Esophagus muscularis mucosa (tissue), 4 donors: Measurements from ENCODE around the gene HIPK4. TPM values are rescaled to one million over a fixed set of nuclear protein-coding genes. Genes with fewer than 3 reads are reported as not detected.

ENCODE experiments used
- DNase-seq: peaks from one replicate; pipeline ENCODE4 v3.0.0-alpha.2; 2017; ENCODE audit errors: extremely low spot score
- H3K27ac ChIP-seq, 4 donors: fragments of 200-600 bp; sonication (generic); replicated peaks in 1 of 4; 1 replicate in 3 of 4; 2 replicates in 1 of 4; pipeline ENCODE4 v1.5.1; 2016 to 2019; ENCODE audit warnings: mild to moderate bottlenecking in 1 of 4
- H3K27me3 ChIP-seq, 4 donors: fragments of 200-600 bp; sonication (generic); one replicate each; pipeline versions ENCODE4 v1.5.1 to v1.6.0; 2016 to 2019
- H3K36me3 ChIP-seq, 4 donors: fragments of 200-600 bp; sonication (generic); one replicate each; pipeline ENCODE4 v1.5.1; 2016 to 2019
- H3K4me1 ChIP-seq, 4 donors: fragments of 200-600 bp; sonication (generic); one replicate each; pipeline ENCODE4 v1.5.1; 2016 to 2019
- H3K4me3 ChIP-seq, 4 donors: fragments of 200-600 bp; sonication (generic); 1 replicate in 2 of 4; 2 replicates in 2 of 4; pipeline ENCODE4 v1.5.1; 2016 to 2019; ENCODE audit warnings: mild to moderate bottlenecking in 4 of 4, moderate library complexity in 1 of 4
- H3K9me3 ChIP-seq, 4 donors: fragments of 200-600 bp; sonication (generic); 1 replicate in 3 of 4; 2 replicates in 1 of 4; pipeline ENCODE4 v1.5.1; 2016 to 2019
- EP300 ChIP-seq: sonication (generic); formaldehyde crosslinking; IDR thresholded peaks from one replicate; pipeline ENCODE4 v1.6.1; 2017; ENCODE audit warnings: antibody characterized with exemption
- POLR2A ChIP-seq: fragments of 450-650 bp; IDR thresholded peaks from one replicate; pipeline ENCODE4 v1.6.1; 2017; ENCODE audit warnings: antibody characterized with exemption, moderate library complexity, mild to moderate bottlenecking, low read depth
- POLR2AphosphoS5 ChIP-seq, 2 donors: sonication (generic); formaldehyde crosslinking; IDR thresholded peaks; one replicate each; pipeline ENCODE4 v1.6.1; 2017; ENCODE audit warnings: antibody characterized with exemption in 2 of 2
- WGBS: methylation state at CpG from one replicate; pipeline ENCODE4 v1.1.5; 2018; 5-methylcytosine and 5-hydroxymethylcytosine counted together
- intact Hi-C: fragments of 100-400 bp; cut with DNase I; formaldehyde crosslinking; loops from one replicate; pipeline ENCODE4 v1.15.1; 2023
- total RNA-seq, 4 donors: library from RNA; depleted of rRNA; stranded (reverse); fragments of >200 nt; gene quantifications; one replicate each; pipeline versions ENCODE4 v1.1.0 to v1.2.1, GENCODE V29; 2016
- TF ChIP-seq, protein P1 (sequence below), 3 experiments: fragments of 200-600 bp in 2 of 3; fragments of 450-650 bp in 1 of 3; sonication (generic) in 2 of 3; IDR thresholded peaks; one replicate each; pipeline ENCODE4 v1.5.1; 2017 to 2019; ENCODE audit warnings: antibody characterized with exemption in 3 of 3, mild to moderate bottlenecking in 2 of 3, moderate library complexity in 1 of 3

HIPK4 gene
- total RNA-seq, 4 donors from 2014 or later, result under 0.01 to 0.63 (median 0.42) TPM

DNA sequence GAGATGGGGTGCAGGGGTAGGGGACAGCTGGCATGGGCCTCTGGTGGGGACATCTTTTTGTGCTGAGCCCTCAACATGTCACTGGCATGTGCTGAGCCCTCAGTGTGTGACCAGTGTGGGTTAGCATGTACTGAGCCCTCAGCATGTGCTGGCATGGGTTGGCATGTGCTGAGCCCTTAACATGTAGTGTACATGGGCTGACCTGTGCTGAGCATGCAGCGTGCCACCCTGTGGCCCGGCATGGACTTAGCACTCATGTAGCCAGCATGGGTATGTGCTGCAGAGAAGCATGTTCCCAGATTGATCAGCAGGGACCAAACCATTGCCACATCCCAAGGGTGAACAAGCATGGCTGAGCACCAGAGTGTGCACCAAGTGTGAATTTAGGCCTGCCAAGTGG lies 11.5 kb downstream of the HIPK4 start:
- peaks cover 17 to 77% (median 70%) of the 10 kb centered on the region in 4 donors for H3K36me3 ChIP-seq

GRCh38 chr19:40377876-40378385 lies 12.1 kb downstream of the HIPK4 start:
- Histone ChIP-seq H3K36me3 (peaks cover 20 to 83% (median 76%) of the 10 kb centered on the region in 4 donors), H3K9me3 (no peaks in the 10 kb centered on the region), H3K27me3 (no peaks in the 10 kb centered on the region), H3K27ac (no peak overlapping the region), H3K4me1 (no peaks in the 10 kb centered on the region), H3K4me3 (no peak overlapping the region)
- TF ChIP-seq, protein P1, sequence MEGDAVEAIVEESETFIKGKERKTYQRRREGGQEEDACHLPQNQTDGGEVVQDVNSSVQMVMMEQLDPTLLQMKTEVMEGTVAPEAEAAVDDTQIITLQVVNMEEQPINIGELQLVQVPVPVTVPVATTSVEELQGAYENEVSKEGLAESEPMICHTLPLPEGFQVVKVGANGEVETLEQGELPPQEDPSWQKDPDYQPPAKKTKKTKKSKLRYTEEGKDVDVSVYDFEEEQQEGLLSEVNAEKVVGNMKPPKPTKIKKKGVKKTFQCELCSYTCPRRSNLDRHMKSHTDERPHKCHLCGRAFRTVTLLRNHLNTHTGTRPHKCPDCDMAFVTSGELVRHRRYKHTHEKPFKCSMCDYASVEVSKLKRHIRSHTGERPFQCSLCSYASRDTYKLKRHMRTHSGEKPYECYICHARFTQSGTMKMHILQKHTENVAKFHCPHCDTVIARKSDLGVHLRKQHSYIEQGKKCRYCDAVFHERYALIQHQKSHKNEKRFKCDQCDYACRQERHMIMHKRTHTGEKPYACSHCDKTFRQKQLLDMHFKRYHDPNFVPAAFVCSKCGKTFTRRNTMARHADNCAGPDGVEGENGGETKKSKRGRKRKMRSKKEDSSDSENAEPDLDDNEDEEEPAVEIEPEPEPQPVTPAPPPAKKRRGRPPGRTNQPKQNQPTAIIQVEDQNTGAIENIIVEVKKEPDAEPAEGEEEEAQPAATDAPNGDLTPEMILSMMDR (IDR thresholded peaks at IDR 0.05), result no peak
- no peak for TF ChIP-seq POLR2A
- TF ChIP-seq POLR2AphosphoS5 (IDR thresholded peaks at IDR 0.05), result no peak
- no peak for TF ChIP-seq EP300
- intact Hi-C loops, result no loop called here
- no peak for DNase-seq
- WGBS, result 86% methylated on average over 8 of the region's 25 CpGs

More for the DNA sequence above, 11.5 kb downstream of the HIPK4 start:
- Histone ChIP-seq H3K27me3 (no peaks in the 10 kb centered on the region), H3K27ac (no peak overlapping the region), H3K4me1 (no peaks in the 10 kb centered on the region), H3K4me3 (no peak overlapping the region), H3K9me3 (no peaks in the 10 kb centered on the region)
- 100% methylated on average over 2 of the region's 2 CpGs for WGBS
- no peak for DNase-seq
- TF ChIP-seq POLR2AphosphoS5 (IDR thresholded peaks at IDR 0.05) (no peak), EP300 (no peak), POLR2A (no peak)
- TF ChIP-seq, protein P1 (IDR thresholded peaks at IDR 0.05), result no peak
- intact Hi-C loops, result no loop called here

- Histone ChIP-seq H3K27me3 (no peaks in the 10 kb centered on the region), H3K27ac (no peak overlapping the region), H3K36me3 (peaks cover 23 to 98% (median 91%) of the 10 kb centered on the region in 4 donors), H3K4me1 (no peaks in the 10 kb centered on the region), H3K4me3 (no peak overlapping the region), H3K9me3 (no peaks in the 10 kb centered on the region)
- intact Hi-C loops, result no loop called here
- DNase-seq, result no peak
- no peak for TF ChIP-seq EP300
- no peak for TF ChIP-seq POLR2A
- no peak for TF ChIP-seq POLR2AphosphoS5 (IDR thresholded peaks at IDR 0.05)
- TF ChIP-seq, protein P1 (IDR thresholded peaks at IDR 0.05), result no peak
- 90% methylated on average over 17 of the region's 17 CpGs for WGBS
Measured at GRCh38 chr19:40376286-40376862, 13.6 kb downstream of the HIPK4 start.

DNA sequence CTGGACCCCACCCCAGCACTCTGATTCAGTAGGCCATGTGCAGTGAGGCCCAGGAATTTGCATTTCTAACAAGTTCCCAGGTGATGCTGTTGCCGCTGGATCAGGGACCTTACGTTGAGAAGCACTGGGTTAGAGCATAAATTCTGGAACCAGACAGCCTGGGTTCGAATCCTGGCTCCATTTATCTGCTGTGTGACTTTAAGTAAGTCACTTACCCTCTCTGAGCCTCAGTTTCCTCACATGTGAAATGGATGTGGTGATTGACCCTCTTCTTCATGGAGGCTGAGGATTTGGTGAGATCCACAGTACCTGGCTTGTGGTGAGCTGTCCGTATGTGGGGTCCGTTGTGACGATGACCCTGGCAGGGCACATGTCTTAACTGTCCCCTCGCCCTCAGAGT lies 15.9 kb downstream of the HIPK4 start:
- H3K4me3 ChIP-seq, result no peak overlapping the region
- peaks cover 23 to 100% (median 97%) of the 10 kb centered on the region in 4 donors for H3K36me3 ChIP-seq
- no peaks in the 10 kb centered on the region for H3K9me3 ChIP-seq
- TF ChIP-seq, protein P1 (IDR thresholded peaks at IDR 0.05), result no peak
- TF ChIP-seq POLR2A (no peak), POLR2AphosphoS5 (IDR thresholded peaks at IDR 0.05) (no peak), EP300 (no peak)
- no peaks in the 10 kb centered on the region for H3K27me3 ChIP-seq
- H3K27ac ChIP-seq, result no peak overlapping the region
- 96% methylated on average over 7 of the region's 7 CpGs for WGBS
- DNase-seq, result no peak
- H3K4me1 ChIP-seq, result no peaks in the 10 kb centered on the region
- intact Hi-C loops, result no loop called here

GRCh38 chr19:40371802-40372122 lies 18.2 kb downstream of the HIPK4 start:
- TF ChIP-seq, protein P1 (IDR thresholded peaks at IDR 0.05), result no peak
- no peak for TF ChIP-seq EP300
- no peak for TF ChIP-seq POLR2AphosphoS5 (IDR thresholded peaks at IDR 0.05)
- no peak for TF ChIP-seq POLR2A
- H3K27ac ChIP-seq, result no peak overlapping the region
- intact Hi-C loops, result no loop called here
- H3K4me1 ChIP-seq, result peaks cover 0 to 3% (median 2%) of the 10 kb centered on the region in 4 donors
- no peak for DNase-seq
- WGBS, result 78% methylated on average over 1 of the region's 5 CpGs
- no peaks in the 10 kb centered on the region for H3K9me3 ChIP-seq
- peaks cover 19 to 100% (median 98%) of the 10 kb centered on the region in 4 donors for H3K36me3 ChIP-seq
- H3K27me3 ChIP-seq, result no peaks in the 10 kb centered on the region
- no peak overlapping the region for H3K4me3 ChIP-seq
